HG02571 (cell line): ENCODE measurements around the gene OPTC.
"Not testable (repeated sequence)": the region's sequence is repeated elsewhere in the genome, so short reads cannot be mapped to it uniquely, and the experiment has no call there.

Source experiments
- ATAC-seq: cut with Tn5 transposase; IDR thresholded peaks from one replicate; pipeline ENCODE4 v1.9.1; 2021; ENCODE audit warnings: mild to moderate bottlenecking, moderate library complexity; ENCODE audit not compliant: unreplicated experiment

OPTC gene, protein sequence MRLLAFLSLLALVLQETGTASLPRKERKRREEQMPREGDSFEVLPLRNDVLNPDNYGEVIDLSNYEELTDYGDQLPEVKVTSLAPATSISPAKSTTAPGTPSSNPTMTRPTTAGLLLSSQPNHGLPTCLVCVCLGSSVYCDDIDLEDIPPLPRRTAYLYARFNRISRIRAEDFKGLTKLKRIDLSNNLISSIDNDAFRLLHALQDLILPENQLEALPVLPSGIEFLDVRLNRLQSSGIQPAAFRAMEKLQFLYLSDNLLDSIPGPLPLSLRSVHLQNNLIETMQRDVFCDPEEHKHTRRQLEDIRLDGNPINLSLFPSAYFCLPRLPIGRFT

GRCh38 chr1:203493901-203494300, at the start of gene OPTC:
Gene OPTC, plus strand, starts transcription at chr1:203494153. Its CDS starts 1,853 bp downstream, at chr1:203496006.
- ATAC-seq: no peak

DNA sequence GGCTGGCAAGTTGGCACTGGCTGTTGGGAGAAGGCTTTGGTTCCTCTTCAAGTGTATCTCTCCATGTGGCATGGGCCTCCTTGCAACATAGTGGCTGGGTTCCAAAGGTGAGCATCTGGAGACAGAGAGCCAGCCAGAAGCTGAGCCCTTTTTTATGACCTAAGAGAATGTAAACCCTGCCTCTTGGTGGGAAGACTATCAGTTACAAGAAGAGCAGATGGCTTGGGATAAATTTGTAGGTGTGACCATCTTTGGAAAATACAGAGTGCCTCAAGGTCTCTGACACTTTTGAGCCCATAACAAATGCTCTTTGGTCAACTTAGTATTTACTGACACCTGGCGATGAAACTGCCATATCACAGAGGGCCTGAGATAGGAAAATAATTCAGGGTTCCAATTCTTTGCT, 49.8 kb upstream of the OPTC start:
- no peak for ATAC-seq

- no peak for ATAC-seq
These were observed 46.8 kb upstream of the OPTC start for GRCh38 chr1:203447151-203447550.

- ATAC-seq: not testable (repeated sequence)
These were observed 46.4 kb upstream of the OPTC start for GRCh38 chr1:203447598-203447997.

- ATAC-seq: no peak
These were observed 45.4 kb upstream of the OPTC start for GRCh38 chr1:203448521-203449061.

DNA sequence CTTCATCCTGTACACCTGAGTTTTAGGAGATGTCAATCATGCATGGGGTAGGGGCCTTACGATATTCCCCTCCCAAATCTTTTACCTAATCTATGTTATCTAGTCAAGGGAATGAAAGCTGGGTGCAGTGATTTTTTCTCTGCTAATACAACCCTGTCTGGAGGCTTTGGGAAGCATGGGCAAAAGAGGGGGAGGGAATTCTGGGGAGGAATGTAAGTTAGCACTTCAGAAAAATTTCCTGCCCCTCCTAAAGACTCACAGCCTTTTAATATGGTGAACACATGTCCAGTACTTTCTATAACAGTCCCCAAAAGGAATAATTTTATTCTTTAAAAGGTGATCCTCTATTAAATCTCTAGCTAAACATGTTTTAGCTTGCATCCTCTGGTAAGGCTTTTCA, 44.0 kb upstream of the OPTC start:
- ATAC-seq: no peak

DNA sequence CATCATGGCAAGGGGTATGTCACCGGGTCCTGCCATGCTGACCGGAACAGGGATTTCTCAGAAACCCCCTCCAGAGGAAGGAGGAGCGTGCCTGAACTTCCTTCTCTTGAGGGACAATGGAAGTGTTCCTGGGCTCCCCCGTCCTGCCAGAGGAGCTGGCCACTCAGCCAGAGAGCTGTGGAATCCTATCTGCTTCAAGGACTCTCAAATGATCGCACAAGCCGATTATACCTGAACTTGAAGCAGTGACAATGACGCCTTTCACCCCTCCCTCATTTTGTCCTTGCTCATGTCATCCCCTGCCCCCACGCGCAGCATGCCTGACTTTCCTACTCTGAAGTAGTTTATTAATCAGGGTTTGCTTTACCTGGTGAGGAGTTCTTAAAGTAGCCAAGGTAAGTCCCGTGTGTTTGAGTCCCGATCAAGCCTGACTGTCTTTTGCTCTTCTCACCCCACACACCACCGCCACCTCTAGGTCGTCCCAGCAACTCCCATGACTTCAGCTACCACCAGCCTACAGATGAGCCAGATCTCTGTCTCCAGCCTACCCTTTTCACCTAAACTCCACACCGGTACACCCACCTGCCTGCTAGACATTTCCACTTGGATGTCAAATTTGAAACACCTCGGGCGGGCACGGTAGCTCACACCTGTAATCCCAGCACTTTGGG, 43.3 kb upstream of the OPTC start:
- no peak for ATAC-seq

- no peak for ATAC-seq
These were observed 41.8 kb upstream of the OPTC start for GRCh38 chr1:203451836-203452784.

- no peak for ATAC-seq
These were observed 40.9 kb upstream of the OPTC start for GRCh38 chr1:203453016-203453415.

GRCh38 chr1:203453616-203454015, 40.3 kb upstream of the OPTC start:
- ATAC-seq: no peak

DNA sequence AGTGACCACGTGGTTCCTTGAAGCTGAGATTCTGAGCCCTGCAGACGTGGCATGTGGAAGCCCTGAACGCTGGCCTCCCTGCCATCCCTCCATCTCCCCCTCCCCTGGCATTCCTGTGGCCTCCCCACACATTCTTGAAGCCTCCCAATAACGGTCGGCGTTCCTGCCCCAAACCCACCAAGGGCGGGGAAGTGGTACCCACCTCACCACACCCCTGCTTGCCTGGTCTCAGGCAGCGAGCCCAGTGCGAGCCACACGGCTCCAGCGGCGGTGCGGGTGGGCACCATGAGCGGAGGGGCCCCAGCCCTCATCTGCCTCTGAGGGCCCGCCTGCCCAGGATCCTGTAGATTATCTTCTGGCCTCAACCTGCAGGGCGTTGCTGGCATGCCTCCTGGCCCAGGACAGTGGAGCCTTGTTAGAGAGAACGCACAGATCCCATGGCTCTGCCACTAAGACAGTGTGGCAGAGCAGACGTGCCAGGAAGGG, 38.9 kb upstream of the OPTC start:
- no peak for ATAC-seq

DNA sequence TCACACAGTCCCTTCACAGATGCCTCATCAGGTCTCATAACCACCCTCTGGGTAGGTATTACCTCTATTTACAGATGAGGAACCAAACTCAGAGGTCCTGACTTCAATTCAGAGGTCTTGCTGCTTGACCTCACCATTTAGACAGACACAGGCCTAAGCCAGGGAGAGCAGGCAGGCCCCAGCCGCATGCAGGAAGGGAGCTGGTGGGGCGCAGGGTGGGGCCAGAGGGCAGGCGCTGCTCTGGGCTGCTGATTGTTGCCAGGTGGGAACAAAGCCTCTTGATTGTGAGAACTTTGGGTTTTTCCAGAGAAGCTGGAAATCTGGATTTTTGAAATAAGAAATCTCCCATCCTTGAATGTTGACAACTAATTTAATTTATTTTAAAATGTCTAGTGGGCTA, 38.2 kb upstream of the OPTC start:
- ATAC-seq: no peak

GRCh38 chr1:203456577-203456976, 37.4 kb upstream of the OPTC start:
- no peak for ATAC-seq

GRCh38 chr1:203458078-203458477, 35.9 kb upstream of the OPTC start:
- ATAC-seq: no peak

- ATAC-seq: no peak
These were observed 34.2 kb upstream of the OPTC start for GRCh38 chr1:203459671-203460201.

GRCh38 chr1:203461717-203462116, 32.2 kb upstream of the OPTC start:
- ATAC-seq: no peak

DNA sequence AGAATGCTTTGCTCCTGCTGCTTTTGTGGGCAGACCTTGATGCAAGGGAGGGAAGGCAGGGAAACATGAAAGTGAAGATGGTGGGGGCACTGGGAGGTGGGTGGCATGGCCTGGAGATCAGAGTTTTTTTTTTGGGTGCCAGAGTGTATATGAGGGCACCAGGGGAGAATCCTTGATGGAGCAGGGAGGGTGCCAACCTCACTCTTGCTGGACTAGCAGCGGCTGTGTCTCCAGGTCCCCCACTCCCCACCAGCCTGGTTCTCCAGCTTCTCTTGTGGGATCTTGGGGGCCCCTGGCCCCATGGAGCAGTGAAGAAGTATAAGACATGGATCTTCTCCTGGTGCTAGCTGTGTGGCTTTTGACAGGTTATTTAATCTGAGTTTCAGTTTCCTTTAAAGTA, 31.8 kb upstream of the OPTC start:
- no peak for ATAC-seq

- no peak for ATAC-seq
These were observed 31.1 kb upstream of the OPTC start for GRCh38 chr1:203462878-203463277.

DNA sequence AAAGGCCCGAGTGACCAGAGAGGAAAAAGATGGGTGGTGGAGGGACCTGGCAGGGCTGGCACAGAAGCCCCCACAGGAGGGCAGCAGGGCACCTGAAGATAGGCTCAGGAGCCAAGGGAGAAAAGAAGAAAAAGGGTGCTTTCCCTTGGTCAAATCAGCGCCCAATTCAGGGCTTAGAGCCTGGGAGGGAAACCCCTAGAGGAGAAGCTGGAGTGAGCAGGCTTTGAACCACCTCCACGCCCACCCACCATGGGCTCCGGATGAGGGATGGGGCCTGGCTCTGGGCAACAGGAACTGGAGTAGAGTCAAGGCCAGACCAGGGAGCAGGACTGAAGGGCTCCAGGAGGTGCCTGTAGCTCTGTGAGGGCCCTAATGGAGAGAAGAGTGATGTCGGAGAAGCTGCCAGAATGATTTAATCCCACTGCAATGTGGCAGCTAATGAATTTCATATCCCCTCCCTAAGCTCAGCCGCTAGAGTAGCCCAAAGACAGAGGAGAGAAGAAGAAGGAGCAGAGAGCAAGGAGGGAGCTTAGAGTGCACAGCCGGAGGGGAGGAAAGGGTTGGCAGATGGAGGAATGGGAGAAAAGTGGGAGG, 30.4 kb upstream of the OPTC start:
- no peak for ATAC-seq

DNA sequence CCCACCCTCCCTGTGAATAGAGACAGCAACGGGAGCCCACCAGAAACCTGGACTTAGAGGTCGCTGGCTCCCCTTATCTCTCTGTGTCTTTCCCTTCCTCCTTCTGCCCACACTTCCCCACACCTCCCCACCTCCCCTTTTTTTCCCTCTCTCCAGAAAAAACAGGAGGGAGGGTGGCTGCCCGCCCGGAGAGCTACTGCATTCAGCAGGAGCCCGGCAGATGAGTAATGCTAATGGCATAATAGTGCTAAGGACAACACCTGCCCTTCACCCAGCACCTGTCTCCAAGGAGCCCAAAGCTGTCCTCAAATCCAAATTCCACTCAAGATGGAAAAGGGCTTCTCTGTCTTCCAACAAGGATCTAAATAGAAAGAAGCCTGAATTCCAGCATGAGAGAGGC, 29.7 kb upstream of the OPTC start:
- ATAC-seq: no peak
